Activated CD4-positive, alpha-beta memory T cell treated with anti-CD3 and anti-CD28 coated beads for 36 hours (primary cell): ENCODE results near the gene SFXN5. TPM values are rescaled to one million over a fixed set of nuclear protein-coding genes. Genes with fewer than 3 reads are reported as not detected.
"Not testable (repeated sequence)": the region's sequence is repeated elsewhere in the genome, so short reads cannot be mapped to it uniquely, and the experiment has no call there.

Experiments
- CTCF ChIA-PET: fragments of 350-600 bp; sonication (Branson Sonifier 250); formaldehyde crosslinking; loops from one replicate; lab custom pipeline; 2021; ENCODE audit warnings: antibody characterized with exemption, inconsistent platforms; lab: Charles Lee
- POLR2A ChIA-PET: fragments of 350-600 bp; sonication (Branson Sonifier 250); formaldehyde crosslinking; loops from one replicate; lab custom pipeline; 2021; ENCODE audit warnings: antibody characterized with exemption; lab: Charles Lee
- DNase-seq: peaks from one replicate; pipeline ENCODE4 v3.0.0-alpha.2; 2020
- H3K27ac Mint-ChIP-seq: one replicate; pipeline ENCODE4 v1.8.0; 2021; ENCODE audit warnings: mixed read lengths
- H3K27me3 Mint-ChIP-seq: one replicate; pipeline ENCODE4 v1.8.0; 2021; ENCODE audit warnings: mixed read lengths
- H3K36me3 Mint-ChIP-seq: one replicate; pipeline ENCODE4 v1.8.0; 2021; ENCODE audit warnings: mixed read lengths
- H3K4me1 Mint-ChIP-seq: one replicate; pipeline ENCODE4 v1.8.0; 2021; ENCODE audit warnings: low read depth, mixed read lengths
- H3K4me3 Mint-ChIP-seq: one replicate; pipeline ENCODE4 v1.8.0; 2021; ENCODE audit warnings: mild to moderate bottlenecking, mixed read lengths
- H3K9me3 Mint-ChIP-seq: one replicate; pipeline ENCODE4 v1.8.0; 2021; ENCODE audit warnings: mixed read lengths
- intact Hi-C: fragments of 100-400 bp; cut with micrococcal nuclease; formaldehyde crosslinking; loops from one replicate; pipeline ENCODE4 v1.15.1; 2023
- total RNA-seq, 2 experiments: library from RNA; stranded (reverse); gene quantifications; one replicate each; pipeline ENCODE4 v1.2.3, GENCODE V29; 2021

Gene SFXN5
- 1 to 10 TPM; 4.5 to 7.6 TPM for total RNA-seq

DNA sequence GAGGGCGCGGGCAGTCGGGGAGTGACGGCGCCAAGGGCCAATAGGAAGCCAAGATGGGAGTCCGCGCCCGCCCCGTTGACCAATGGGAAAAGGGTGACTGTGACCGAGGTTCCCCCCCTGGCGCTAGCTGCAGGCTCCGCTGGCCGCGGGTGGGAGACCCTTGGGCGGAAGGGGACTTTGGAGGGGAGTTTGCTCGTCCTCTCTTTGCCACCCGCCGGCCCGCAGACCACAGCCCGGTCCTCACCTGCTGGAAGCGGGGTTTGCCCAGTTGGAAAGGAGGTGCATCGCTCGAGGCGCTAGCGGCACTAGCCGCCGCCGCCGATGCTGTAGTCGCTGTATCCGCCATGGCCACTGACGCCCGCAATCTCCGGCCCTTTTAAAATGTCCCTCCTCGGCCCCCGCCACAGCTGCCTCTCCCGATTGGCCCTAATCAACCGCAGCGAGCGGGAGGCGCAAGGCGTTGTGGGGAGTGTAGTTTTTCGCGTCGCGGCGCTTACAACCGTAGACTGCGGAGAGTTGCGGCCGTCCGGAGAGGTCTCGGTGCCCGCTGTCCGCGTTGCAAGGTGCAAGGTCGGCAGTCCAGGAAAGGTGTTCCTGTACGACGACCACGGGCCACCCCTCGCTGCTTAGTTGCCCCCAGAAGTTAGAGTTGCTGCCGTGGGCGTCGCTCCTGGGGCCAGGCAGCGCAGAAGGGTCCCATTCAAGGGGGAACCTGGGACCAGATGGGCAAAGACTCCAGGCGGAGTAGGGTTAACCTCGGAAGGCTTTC, at the start of gene SFXN5:
TSS of gene SFXN5 (minus strand) at position 353 of the 769 bp plus-strand sequence. CDS start at position 346, 7 bp downstream.
- peak within 1 kb of the TSS; percentile 80 for H3K4me3 Mint-ChIP-seq
- H3K27ac Mint-ChIP-seq: peak within 1 kb of the TSS; percentile 71
- DNase-seq: peak; percentile 97
- POLR2A ChIA-PET: interaction anchor here (0.7 to 1.6 kb wide), 3 partner anchors 41 to 106 kb away, joined by 3 to 8 read pairs (median 4); partner anchors contain the start of gene RAB11FIP5
- intact Hi-C loops: loop anchor here (1.0 to 5.0 kb wide), 9 partner anchors 42 to 1844 kb away; partner anchors contain the start of genes ALMS1, PAIP2B, PRADC1 and SMYD5
- H3K9me3 Mint-ChIP-seq: no peaks in the 10 kb centered on the region
- CTCF ChIA-PET: interaction anchor here (0.6 to 3.7 kb wide), 6 partner anchors 12 to 179 kb away, joined by 3 to 27 read pairs (median 3); partner anchors contain the start of gene RAB11FIP5
- H3K4me1 Mint-ChIP-seq: peaks cover 23% of the 10 kb centered on the region
- no peaks in the 10 kb centered on the region for H3K27me3 Mint-ChIP-seq
- H3K36me3 Mint-ChIP-seq: no peaks in the 10 kb centered on the region

GRCh38 chr2:73119611-73120239, 48.2 kb upstream of the SFXN5 start:
- DNase-seq, H3K4me1 Mint-ChIP-seq, H3K36me3 Mint-ChIP-seq, H3K27ac Mint-ChIP-seq, POLR2A ChIA-PET, intact Hi-C loops, H3K9me3 Mint-ChIP-seq, H3K4me3 Mint-ChIP-seq: not testable (repeated sequence)
- CTCF ChIA-PET: interaction anchor here (1.7 kb wide), 1 partner anchor 33 kb away, joined by 5 read pairs; no protein-coding TSS in a partner anchor
- peaks cover 10% of the 10 kb centered on the region for H3K27me3 Mint-ChIP-seq

GRCh38 chr2:73117441-73117840, 45.9 kb upstream of the SFXN5 start:
- peaks cover 3% of the 10 kb centered on the region for H3K27me3 Mint-ChIP-seq
- H3K4me3 Mint-ChIP-seq: no peak overlapping the region
- no peak for DNase-seq
- intact Hi-C loops: no loop called here
- no peak overlapping the region for H3K27ac Mint-ChIP-seq
- H3K36me3 Mint-ChIP-seq: no peaks in the 10 kb centered on the region
- peaks cover 5% of the 10 kb centered on the region for H3K4me1 Mint-ChIP-seq
- ChIA-PET POLR2A (no interaction called here), CTCF (interaction anchor here (1.6 to 1.9 kb wide), 2 partner anchors 33 to 40 kb away, joined by 3 to 7 read pairs; no protein-coding TSS in a partner anchor)
- H3K9me3 Mint-ChIP-seq: no peaks in the 10 kb centered on the region

- intact Hi-C loops: no loop called here
- ChIA-PET CTCF (interaction anchor here (1.9 kb wide), 1 partner anchor 32 kb away, joined by 7 read pairs; no protein-coding TSS in a partner anchor), POLR2A (no interaction called here)
- Mint-ChIP-seq H3K36me3 (no peaks in the 10 kb centered on the region), H3K4me1 (peaks cover 6% of the 10 kb centered on the region), H3K4me3 (no peak overlapping the region), H3K27me3 (peaks cover 3% of the 10 kb centered on the region), H3K27ac (no peak overlapping the region), H3K9me3 (no peaks in the 10 kb centered on the region)
- DNase-seq: no peak
Observed at GRCh38 chr2:73116182-73116960, 44.9 kb upstream of the SFXN5 start.

GRCh38 chr2:73114273-73114867, 42.9 kb upstream of the SFXN5 start:
- Mint-ChIP-seq H3K4me1 (peaks cover 16% of the 10 kb centered on the region), H3K9me3 (no peaks in the 10 kb centered on the region), H3K27ac (no peak overlapping the region), H3K4me3 (peak overlapping the region; percentile 27), H3K27me3 (no peaks in the 10 kb centered on the region), H3K36me3 (no peaks in the 10 kb centered on the region)
- ChIA-PET CTCF (interaction anchor here (3.8 kb wide), 1 partner anchor 63 kb away, joined by 21 read pairs; no protein-coding TSS in a partner anchor), POLR2A (interaction anchor here (0.9 kb wide), 1 partner anchor 43 kb away, joined by 4 read pairs; the partner anchor contains the start of gene SFXN5)
- intact Hi-C loops: no loop called here
- no peak for DNase-seq

GRCh38 chr2:73112913-73113854, 41.7 kb upstream of the SFXN5 start, which contains the start of gene RAB11FIP5:
Gene RAB11FIP5 (minus strand): TSS chr2:73112948. CDS start chr2:73112777, 171 bp downstream.
- intact Hi-C loops: loop anchor here (1.0 to 2.0 kb wide), 3 partner anchors 42 to 100 kb away; partner anchors contain the start of gene SFXN5
- peak; percentile 83 for DNase-seq
- POLR2A ChIA-PET: interaction anchor here (0.6 to 1.9 kb wide), 3 partner anchors 14 to 64 kb away, joined by 3 to 8 read pairs (median 3); partner anchors contain the start of gene SFXN5
- Mint-ChIP-seq H3K4me3 (peak within 1 kb of the TSS; percentile 81), H3K27me3 (no peaks in the 10 kb centered on the region), H3K27ac (no peak within 1 kb of the TSS), H3K4me1 (peaks cover 20% of the 10 kb centered on the region), H3K36me3 (no peaks in the 10 kb centered on the region), H3K9me3 (no peaks in the 10 kb centered on the region)
- CTCF ChIA-PET: interaction anchor here (0.6 to 3.8 kb wide), 3 partner anchors 27 to 64 kb away, joined by 3 to 21 read pairs (median 16); partner anchors contain the start of gene SFXN5

DNA sequence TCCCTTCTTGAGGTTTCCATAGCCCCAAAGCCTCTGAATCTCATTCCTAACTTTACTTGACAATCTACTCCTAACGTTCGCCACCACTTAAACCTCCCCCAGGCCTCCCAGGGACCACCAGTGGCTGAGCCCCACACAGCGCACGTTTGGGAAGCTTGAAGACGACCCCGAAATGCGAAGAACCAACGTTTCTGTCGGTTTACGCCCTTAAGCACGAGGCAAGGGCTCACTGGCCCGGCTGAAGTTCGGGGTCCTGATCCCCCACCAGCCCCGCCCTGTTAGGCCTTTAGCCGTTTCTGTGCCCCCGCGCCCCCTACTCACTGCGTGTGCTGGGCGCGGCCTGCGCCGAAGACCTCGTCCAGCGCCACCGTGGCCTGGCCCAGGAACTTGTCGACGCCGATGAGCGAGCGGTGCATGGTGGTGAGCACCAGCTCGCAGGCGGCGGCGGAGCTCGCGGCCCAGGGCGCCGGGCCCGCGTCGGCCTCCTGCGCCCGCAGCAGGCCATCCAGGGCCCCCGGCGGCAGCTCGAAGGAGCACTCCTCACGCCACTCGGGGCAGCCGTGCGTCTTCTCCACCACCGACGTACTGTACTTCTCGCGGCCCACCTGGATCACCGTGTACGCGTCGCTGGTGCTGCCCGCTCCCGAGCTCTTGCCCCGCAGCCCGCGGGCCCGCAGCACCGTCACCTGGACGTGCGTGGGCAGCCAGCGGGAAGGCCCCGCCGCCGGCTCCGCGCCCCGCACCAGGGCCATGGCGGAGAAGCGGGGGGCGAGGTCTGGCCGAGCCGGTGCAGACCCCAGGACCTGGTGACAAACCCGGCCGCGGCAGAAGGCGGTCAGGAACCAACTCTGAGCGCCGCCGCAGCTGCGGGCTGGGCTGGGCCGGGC, 40.8 kb upstream of the SFXN5 start:
- ChIA-PET CTCF (interaction anchor here (0.6 to 3.8 kb wide), 3 partner anchors 26 to 65 kb away, joined by 3 to 21 read pairs (median 16); partner anchors contain the start of gene SFXN5), POLR2A (interaction anchor here (0.6 to 1.9 kb wide), 2 partner anchors 41 to 64 kb away, joined by 3 to 8 read pairs; partner anchors contain the start of gene SFXN5)
- Mint-ChIP-seq H3K4me1 (peaks cover 25% of the 10 kb centered on the region), H3K36me3 (no peaks in the 10 kb centered on the region), H3K27ac (no peak overlapping the region), H3K9me3 (no peaks in the 10 kb centered on the region), H3K27me3 (no peaks in the 10 kb centered on the region), H3K4me3 (peak overlapping the region; percentile 81)
- intact Hi-C loops: loop anchor here (2.0 kb wide), 2 partner anchors 65 to 101 kb away; no protein-coding TSS in a partner anchor
- peak; percentile 38 for DNase-seq

- Mint-ChIP-seq H3K27ac (no peak overlapping the region), H3K27me3 (no peaks in the 10 kb centered on the region), H3K9me3 (no peaks in the 10 kb centered on the region), H3K4me1 (peaks cover 27% of the 10 kb centered on the region), H3K4me3 (peak overlapping the region; percentile 81), H3K36me3 (no peaks in the 10 kb centered on the region)
- intact Hi-C loops: loop anchor here (2.0 kb wide), 2 partner anchors 65 to 101 kb away; no protein-coding TSS in a partner anchor
- DNase-seq: peak; percentile 25
- ChIA-PET POLR2A (interaction anchor here (1.9 kb wide), 1 partner anchor 40 kb away, joined by 8 read pairs; the partner anchor contains the start of gene SFXN5), CTCF (interaction anchor here (0.6 to 3.8 kb wide), 4 partner anchors 25 to 218 kb away, joined by 3 to 21 read pairs (median 10); no protein-coding TSS in a partner anchor)
Observed at GRCh38 chr2:73111073-73112025, 39.8 kb upstream of the SFXN5 start.
